ENCODE data around the gene TMEM86B.

The TMEM86B gene

DNA sequence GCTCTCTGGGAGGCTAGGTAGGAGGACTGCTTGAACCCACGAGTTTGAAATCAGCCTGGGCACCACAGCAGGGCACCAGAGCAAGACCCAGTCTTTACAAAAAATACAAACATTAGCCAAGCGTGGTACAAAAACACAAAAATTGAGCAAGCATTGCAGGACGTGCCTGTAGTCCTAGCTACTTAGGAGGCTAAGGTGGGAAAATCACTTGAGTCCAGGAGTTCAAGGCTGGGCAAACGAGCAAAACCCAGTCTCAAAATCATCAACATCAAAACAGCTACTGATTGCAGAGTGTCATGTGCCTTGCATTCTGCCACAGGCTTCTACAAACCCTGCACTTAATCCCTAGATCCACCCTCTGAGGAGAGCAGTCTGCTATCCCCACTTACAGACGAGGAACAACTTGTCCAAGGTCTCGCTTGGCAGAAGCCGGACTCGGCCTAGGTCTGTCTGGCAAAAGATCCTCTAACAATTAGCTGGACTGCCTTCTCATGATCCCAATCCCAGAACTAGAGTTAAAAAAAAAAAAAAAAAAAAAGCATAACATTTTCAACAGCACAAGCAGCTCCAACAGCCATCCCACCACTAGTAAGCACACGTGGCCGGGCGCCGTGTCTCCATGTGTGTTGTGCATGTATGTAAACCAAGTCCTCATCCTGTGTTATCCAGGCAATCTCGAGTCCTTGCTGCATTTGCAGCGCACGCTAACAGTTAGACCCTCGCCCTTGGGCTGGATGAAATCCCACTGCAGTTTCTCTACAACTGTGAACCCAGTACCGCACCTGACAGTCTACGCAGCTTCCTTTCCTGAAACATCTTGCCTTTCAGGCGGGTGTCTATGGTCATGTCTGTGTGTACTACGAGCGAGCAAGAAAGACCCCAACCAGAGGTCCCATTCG lies 28.2 kb upstream of the TMEM86B start:
- no peak for DNase-seq

DNA sequence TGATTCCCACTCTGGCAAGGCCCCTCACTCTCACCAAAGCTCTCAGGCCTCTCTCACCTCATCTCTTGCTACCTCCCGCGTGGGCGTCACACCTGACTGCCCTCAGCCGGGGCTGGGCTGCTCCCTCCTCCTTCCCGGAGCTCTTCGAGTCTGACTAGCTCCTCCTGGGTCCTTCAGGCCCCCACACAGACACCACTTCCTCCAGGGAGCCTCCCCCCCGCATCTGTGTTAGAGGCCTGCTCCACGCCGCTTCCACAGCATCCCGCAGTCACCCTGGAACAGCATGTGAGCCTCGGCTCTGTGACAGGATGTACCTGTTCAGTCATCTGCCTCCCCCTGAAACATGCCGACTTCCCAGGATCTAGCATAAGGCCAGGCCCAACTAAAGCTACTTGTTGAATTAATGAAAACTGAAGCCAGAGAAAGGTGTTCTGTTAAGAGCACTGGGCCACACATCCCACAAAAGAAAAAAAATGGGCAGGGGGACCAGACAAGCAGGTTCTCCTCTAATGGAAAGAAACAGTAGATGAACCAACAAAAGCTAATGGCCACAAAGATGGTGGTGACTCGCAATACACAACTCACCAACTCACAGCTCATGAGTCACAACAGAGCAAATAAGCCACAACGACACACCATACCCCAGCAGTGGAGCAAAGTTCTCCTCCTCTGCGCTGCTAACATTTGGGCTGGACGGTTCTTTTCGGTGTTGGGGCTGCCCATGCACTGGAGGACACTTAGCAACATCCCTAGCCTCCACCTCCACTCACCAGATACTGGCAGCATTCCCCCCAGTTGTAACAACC lies 27.3 kb upstream of the TMEM86B start:
- DNase-seq: peak; percentile 37

DNA sequence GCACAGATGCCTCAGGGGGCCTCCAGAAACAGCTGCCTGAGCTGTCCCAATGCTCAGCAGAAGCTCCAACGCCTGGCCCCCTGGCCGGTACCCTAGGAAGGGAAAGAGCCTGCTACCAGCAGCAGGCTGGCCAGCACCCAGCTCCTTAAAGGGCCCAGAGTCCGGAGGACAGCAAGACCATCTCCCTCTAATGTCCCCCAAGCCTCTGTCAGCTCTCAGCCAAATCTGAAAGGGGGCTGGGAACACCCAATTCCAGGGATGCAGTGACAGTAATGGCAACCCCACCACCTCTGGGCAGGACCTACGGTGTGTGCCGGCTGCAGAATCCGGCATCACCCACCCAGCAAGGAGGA lies 26.0 kb upstream of the TMEM86B start:
- no peak for DNase-seq

DNA sequence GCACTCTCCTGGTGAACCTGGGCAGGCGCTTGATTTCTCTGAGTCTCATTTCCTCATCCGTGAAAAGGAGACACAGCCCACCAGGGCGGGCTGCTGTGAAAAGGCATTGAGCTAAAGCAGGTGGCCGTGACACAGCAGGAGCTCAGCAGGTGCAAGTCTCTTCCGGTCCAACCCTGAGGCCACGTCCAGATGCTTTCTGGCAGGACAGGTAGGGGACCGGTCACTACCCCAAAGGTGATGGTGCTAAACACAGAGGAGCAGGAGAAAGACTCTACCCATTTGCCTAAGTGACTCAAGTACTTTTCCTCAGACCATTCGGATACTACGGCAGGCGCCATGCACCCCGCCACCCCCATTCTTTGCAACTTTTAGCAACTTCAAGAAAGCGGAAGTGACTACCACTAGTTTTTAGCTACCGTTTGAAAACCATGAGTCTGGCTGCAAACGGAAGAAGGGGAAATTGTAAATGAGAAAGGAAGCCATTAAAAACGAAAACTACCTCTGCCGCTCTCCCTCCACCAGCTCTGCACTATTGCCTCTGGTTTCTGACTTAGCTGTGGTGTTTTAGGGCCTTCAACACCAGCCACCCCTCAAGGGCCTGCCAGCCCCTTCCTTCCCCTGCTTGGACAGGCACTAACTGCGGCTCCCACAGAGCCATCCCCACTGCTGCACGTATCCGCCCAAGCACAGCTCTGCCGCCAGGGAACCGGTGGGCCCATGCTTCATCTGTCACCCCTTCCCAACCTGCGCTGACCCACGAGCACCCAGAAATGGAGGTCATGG lies 25.5 kb upstream of the TMEM86B start:
- DNase-seq: no peak

DNA sequence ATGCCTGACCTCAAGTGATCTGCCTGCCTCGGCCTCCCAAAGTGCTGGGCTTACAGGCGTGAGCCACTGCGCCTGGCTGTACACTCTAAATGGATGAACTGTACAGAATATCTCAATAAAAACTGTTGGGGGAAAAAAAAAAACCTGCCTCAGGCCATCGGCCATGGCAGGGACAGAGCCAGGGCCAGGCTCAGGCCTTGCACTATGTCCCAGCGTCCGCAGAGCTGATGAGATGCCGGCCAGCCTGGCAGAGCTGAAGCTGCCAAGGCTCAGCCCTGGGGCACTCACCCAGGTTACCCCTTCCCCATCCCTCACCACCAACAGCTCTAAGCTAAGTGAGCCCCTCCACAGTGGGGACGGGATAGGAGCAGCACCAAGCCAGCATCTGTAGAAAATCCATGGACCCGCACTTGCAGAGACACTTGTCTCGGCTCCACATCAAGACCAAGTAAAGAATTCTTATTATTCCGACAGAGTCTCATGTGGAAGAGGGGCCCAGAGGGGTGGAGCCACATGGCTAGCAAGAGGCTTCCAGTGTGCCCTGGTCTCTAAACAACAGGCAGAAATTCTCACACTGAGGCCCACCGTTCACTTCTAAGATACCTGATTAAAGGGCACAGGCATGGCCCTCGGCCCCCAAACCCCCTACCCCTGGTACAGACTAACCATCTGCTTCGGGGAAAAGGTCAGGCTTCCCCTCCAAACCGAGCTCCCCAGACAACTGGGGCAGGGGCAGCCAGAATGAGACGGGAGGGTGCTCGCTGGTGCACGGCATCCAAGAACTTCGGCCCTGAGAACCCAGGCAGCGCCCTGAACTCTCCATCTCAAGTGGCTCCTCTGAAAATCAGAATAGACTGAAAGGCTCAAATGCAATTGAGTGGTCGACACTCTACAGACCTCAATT lies 24.4 kb upstream of the TMEM86B start:
- DNase-seq: no peak

DNA sequence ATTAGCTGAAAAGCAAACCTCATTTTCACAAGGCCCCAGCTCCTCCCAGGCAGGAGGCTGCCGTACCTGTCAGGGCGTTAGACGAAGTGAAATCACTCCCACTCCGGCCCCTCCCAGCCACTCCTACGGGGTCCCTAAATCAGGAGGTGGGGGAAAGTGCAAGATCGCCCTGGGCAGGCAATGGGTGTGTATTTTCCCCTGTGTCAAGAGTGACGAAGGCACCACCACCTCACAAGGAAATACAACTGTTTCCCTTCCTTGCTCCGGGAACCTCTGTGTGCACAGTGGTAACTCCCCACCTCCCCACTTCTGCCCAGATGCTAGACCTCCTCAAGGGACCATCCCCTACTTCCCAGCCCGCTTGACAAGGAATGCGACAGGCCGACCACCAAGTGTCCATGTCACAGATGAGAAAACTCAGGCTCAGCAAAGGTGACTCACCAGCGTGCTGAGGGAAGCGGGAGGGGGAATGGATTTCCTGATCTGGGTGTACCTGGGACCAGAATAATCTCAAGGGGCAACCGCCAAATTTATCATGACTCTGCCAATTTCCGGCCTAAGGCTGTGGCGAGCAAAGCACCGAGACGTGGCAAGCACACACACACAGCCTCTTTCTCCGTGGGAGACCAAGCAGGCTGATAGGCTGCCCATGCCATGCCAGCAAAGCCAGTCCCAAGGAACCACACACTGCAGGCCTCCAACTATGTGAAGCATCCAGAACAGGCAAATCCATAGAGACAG lies 22.9 kb upstream of the TMEM86B start:
- DNase-seq: no peak

DNA sequence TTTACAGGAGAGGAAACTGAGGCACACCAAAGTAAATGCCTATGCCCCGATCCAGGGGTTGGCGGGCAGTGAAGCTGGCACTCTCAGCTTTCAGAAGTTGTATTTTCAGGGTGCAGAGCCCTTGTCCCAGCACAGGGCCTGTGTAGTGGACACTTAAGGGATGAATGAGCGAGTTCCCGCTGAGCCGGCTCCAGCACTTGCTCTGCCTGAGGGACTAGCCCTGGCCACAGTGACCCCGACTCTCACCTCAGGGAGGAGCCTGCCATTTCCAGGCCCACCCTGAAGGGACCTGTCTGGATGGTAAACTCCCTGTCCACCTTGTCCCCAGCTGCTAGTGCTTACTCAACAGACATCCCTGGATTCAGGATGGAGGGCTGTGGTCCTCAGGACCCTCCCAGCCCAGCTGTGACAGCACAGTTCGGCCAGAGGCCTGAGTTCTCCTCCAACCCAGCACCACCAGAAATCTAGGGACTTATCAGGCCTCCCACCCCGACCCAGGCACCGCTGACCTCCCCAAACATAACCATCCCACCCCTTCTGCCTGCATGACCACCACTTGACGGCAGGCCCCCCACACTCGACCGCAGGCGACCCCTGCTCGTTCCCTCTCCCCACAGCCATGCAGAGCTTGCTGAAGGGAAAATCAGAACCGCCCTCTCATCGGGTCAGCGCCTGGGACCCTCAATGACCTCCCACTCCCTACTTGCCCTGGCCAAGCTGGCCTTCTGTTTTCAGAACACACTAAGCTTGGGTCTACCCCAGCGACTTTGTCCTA lies 21.9 kb upstream of the TMEM86B start:
- DNase-seq: no peak

DNA sequence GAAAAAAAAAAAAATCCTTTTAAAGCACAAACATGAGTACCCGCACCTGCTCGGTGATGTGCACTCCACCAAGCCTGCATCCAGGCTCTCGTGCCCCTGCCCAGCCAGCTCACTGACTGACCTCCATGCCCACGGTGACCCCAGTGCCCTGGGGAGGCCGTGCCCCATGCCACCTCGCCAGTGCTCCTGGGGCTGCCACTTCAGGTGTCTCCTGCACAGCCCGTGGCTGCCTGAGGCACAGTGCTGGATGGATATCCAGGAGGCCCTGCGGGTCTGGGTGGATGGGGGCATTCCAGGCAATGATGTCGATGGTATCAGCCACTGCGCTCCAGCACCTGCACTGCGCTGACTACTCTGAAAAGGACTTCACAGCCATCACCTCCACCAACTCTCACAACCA lies 21.3 kb upstream of the TMEM86B start:
- no peak for DNase-seq

DNA sequence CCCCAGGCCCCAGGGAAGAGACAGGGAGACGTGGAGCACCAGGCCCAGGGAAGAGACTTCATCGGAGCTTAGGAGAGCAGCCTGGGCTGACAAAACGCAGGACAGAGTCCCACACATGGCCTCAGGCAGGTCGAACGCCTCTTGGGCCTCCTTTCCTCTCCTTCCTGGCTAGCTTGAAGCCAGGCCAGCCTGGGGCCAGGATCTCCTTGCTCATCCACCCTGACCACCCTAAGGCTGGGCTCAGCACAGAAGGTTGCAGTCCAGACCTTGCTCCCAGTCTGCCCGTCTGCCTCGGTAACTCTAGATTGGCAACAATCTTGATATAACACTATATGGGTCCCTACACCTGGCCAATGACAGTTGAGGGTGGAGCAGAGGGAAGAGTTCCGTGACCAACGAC lies 20.1 kb upstream of the TMEM86B start:
- no peak for DNase-seq

DNA sequence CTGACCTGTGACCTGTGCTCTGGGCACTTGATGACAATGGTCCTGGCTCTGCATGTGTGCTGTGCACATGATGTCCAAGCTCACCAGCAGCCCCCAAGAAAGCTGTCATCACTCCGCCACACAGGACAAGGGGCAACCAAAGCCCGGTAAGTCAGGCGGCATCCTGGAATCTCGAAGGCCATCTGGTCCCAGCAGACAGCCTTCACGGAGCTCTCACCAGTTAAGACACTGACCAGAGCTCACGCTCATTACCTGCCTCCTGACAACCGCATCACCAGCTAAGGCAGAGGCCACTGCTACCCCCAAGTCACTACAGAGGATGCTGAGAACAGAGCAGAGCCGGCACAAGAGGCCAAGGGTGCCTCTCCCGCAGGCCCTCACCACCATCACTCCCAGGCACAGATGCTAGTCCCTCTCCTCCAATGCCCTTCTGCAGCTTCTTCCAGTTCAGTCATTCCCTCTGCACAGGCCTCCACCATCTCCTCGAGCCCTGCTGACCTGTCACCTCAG lies 19.7 kb upstream of the TMEM86B start:
- no peak for DNase-seq

DNA sequence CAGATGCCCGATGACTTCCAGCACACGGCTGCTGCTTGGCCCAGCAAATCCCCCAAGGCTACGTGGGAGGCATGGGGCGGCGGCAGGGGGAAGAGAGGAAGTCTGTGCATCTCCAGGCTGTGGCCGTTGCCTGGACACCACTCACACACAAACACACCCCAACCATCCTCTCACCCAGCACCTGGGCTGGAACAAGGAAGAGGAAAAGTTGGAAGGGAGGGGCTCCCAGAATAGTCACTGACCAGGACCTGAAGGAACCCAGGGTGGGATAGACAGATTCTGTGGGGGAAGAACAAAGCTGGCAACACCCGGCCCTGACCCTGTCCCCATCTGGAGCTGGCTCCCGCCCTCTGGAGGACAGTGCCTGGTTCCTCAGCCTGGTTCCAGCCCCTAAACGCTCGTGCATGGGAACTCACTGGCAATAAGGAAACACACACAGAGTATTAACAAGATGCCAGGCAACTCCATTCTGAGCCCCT lies 19.1 kb upstream of the TMEM86B start:
- DNase-seq: peak; percentile 9

DNA sequence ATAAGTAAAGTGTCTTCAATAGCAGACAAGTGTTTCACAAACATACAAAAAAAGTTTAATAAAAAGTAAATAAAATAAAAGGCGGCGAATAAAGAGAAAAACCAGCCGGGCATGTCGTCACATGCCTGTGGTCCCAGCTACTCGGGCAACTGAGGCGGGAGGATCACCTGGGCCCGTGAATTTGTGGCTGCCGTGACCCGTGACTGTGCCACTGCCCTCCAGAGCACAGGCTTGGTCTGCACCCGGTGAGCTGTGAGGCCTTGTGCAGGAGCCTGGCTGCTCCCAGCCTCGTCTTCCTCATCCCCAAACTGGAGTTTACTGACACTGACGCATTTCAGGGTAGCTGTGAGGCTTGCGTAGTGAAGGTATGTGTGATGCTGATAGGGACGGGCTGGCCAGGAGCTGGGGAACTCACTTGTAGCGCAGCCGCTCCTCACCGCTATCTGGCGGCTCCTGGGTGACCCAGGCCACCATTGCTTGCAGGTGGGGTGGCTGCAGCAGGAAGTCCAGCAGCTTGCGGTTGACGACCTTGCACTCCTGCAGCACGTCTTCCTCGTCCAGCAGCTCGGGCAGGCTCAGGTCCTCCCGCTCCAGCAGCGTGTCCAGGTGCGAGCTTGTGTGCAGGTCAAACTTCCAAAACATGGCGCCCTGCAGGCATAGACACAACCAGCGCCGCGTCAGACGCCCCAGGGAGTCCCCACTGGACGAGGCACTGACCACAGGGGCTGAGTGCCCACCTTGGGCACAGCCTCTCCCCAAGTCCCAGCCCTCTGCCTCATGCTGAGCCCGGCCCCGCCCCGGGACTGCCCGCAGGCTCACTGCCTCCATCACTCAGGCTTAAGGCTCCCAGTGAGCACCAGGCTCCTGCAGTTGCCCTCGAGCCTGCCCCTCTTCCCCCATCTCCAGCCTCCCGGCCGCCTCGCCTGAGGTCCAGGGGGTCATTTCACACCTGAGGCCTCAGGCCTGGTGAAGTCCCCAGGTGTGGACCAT lies 18.2 kb upstream of the TMEM86B start:
- no peak for DNase-seq

DNA sequence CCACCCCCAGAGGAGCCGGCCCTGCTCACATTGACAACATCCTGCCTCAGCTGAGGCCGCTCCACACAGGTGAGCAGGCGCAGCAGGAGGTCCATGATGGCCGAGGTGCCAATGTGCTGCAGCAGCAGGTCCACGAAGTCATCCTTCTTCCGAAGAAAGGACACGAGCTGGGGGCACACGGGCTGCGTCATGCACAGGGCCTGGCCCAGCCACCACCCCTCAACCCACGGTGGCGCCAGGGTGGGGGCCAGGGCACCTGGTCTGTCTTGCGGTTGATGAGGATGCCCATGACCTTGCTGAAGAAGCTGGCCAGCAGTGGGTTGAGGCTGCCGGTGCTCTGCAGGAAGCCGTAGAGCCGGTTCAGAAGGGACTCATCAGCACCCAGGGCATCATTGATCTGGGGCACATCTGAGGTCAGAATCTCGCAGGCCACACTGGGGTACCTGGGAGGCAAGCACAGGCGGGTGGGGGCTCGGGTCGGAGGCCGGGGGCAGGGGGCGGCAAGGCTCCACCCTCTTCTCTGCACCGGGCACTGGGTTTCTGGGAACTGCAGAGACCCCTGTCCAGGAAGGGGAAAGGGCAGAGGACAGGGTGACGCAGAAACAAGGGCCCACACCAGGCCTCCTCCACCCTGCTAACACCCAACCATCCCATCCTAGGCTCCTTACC lies 16.8 kb upstream of the TMEM86B start:
- DNase-seq: no peak

DNA sequence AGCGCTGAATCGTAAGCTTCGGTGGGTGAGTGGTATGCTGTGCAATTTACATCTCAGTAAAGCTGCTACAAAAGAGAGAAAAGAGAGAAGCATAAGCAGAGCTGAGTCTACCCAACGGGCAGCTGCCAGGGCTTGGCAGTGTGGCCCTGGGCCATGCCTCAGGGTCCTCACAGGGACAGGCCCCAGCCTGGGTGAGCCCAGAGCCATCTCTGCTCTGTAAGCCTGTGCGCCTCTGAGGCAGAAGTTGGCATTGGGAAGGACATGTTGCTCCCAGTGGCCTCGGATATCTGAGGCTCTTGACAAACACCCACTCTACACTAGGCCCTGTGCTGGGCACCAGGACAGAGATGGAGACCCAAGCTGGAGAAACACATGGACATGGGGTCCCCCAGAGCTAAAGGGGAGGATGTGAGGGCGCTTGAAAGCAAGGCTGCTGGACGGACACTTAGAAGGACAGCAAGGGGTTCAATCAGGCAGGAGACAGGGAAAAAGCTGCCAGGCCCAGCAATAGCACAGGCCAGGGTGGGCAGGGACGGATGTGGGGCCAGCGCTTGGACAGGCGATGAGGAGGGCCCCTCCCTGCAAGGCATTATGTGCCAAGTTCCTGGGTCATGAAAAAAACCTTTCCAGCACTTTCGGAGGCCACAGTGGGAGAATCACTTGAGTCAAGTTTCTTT lies 15.6 kb upstream of the TMEM86B start:
- no peak for DNase-seq

DNA sequence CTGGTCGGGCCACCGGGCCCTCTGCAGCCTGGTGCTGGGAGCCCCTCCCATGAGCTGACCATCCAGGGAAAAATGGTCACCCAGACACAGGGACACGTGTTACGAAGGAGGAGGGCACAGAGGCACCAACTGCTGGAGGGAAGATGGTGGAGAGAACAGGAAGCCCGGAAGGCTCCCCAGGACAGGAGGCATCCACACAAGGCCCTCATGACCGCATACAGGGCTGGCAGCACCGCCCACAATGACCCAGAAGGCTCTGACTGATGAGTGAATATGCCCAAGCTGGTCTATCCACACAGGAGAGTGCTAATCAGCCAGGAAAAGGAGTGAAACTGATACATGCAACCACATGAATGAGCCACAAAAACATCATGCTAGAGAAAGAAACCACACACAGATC lies 14.0 kb upstream of the TMEM86B start:
- no peak for DNase-seq

DNA sequence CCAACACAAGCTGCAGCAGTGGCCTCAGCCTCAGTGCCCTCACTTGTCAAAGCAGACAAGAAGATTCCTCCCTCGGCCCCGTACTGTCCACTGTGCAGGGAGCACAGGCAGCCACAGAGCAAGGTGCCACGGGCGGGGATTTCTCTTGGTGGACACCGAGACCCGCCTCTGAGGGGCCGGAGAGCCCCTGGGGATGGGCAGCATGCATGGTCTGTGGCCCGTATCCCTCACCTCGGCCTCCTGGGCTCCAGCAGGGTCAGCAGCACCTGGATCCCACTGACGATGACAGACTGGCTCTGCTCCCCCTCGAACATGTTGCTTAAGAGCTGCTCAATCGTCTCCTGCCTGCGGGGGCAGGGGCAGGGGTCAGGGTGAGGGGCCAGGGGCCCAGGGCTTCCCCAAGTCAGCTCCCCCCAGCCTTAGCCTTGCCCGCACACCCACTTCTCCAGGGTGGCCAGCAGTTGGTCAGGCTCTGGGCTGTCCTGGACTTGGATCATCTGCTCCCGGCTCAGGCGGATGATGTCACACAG lies 13.4 kb upstream of the TMEM86B start:
- DNase-seq: no peak

DNA sequence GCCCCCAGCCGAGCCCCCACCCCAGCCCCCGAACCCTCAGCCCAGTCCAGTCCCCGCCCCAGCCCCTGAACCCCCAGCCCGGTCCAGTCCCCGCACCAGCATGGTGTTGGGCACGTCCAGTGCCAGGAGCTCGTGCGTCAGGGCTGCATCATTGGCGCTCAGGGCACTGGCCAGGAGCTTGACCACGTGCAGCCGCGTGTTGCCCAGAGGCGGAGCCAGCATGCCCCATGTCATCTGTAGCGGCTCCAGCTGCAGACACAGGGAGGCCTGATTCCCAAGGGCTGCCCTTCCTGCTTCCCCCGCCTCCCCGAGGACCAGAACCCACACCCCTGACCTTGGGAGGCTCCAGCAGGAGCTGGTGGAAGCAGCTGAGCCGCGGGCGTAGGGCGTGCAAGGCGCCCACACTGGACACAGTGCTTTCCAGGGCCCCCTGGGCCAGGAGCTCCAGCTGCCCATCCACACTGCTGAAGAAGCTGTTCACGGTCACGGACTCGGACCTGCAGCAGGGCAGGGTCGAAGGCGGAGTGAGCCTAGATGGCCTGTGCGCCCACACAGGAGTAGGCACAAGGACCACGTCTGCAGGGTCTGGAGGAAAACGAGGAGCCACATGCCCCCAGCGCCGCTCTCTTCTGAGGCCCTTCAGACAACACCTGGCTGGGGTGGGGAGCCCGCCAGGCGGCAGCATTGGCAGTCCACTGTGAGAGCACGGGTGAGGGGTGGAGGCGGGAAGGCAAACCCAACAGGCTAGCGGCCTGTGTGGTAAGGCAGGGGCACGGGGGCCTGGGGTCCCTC lies 12.8 kb upstream of the TMEM86B start:
- DNase-seq: no peak
